ENCODE results near the gene GPR157.
"Not testable (repeated sequence)": the region's sequence is repeated elsewhere in the genome, so short reads cannot be mapped to it uniquely, and the experiment has no call there.

GPR157 gene

GRCh38 chr1:9128520-9129265 lies at the start of gene GPR157:
GPR157 (minus strand) TSS chr1:9129102; CDS start chr1:9129027, 75 bp downstream.
- DNase-seq (ENCODE audit: low read depth in 2 of 3, low spot score in 1 of 3), result peak; percentile 59 to 75 (median 60)

GRCh38 chr1:9174762-9175161 lies 45.9 kb upstream of the GPR157 start:
- DNase-seq (ENCODE audit: low read depth in 2 of 3, low spot score in 1 of 3), result no peak

GRCh38 chr1:9174243-9174642 lies 45.3 kb upstream of the GPR157 start:
- no peak for DNase-seq (ENCODE audit: low read depth in 2 of 3, low spot score in 1 of 3)

GRCh38 chr1:9169601-9170137 lies 40.8 kb upstream of the GPR157 start:
- DNase-seq (ENCODE audit: low read depth in 2 of 3, low spot score in 1 of 3), result no peak

- DNase-seq (ENCODE audit: low read depth in 2 of 3, low spot score in 1 of 3), result no peak
Measured at GRCh38 chr1:9167638-9168037, 38.7 kb upstream of the GPR157 start.

- no peak for DNase-seq (ENCODE audit: low read depth in 2 of 3, low spot score in 1 of 3)
Measured at GRCh38 chr1:9166289-9167235, 37.7 kb upstream of the GPR157 start.

GRCh38 chr1:9165396-9165795 lies 36.5 kb upstream of the GPR157 start:
- no peak for DNase-seq (ENCODE audit: low read depth in 2 of 3, low spot score in 1 of 3)

- no peak for DNase-seq (ENCODE audit: low read depth in 2 of 3, low spot score in 1 of 3)
Measured at GRCh38 chr1:9164919-9165318, 36.0 kb upstream of the GPR157 start.

GRCh38 chr1:9164532-9164900 lies 35.6 kb upstream of the GPR157 start:
- no peak for DNase-seq (ENCODE audit: low read depth in 2 of 3, low spot score in 1 of 3)

- DNase-seq (ENCODE audit: low read depth in 2 of 3, low spot score in 1 of 3), result no peak
Measured at GRCh38 chr1:9161963-9162362, 33.1 kb upstream of the GPR157 start.

GRCh38 chr1:9161342-9161741 lies 32.4 kb upstream of the GPR157 start:
- no peak for DNase-seq (ENCODE audit: low read depth in 2 of 3, low spot score in 1 of 3)

- no peak for DNase-seq (ENCODE audit: low read depth in 2 of 3, low spot score in 1 of 3)
Measured at GRCh38 chr1:9160079-9160717, 31.3 kb upstream of the GPR157 start.

- no peak for DNase-seq (ENCODE audit: low read depth in 2 of 3, low spot score in 1 of 3)
Measured at GRCh38 chr1:9155879-9156278, 27.0 kb upstream of the GPR157 start.

- DNase-seq (ENCODE audit: low read depth in 2 of 3, low spot score in 1 of 3), result not testable (repeated sequence)
Measured at GRCh38 chr1:9155405-9155804, 26.5 kb upstream of the GPR157 start.

GRCh38 chr1:9153152-9153551 lies 24.2 kb upstream of the GPR157 start:
- DNase-seq (ENCODE audit: low read depth in 2 of 3, low spot score in 1 of 3), result no peak

- DNase-seq (ENCODE audit: low read depth in 2 of 3, low spot score in 1 of 3), result no peak
Measured at GRCh38 chr1:9152535-9152934, 23.6 kb upstream of the GPR157 start.

GRCh38 chr1:9151328-9151860 lies 22.5 kb upstream of the GPR157 start:
- DNase-seq (ENCODE audit: low read depth in 2 of 3, low spot score in 1 of 3), result no peak

GRCh38 chr1:9150582-9151327 lies 21.9 kb upstream of the GPR157 start:
- no peak for DNase-seq (ENCODE audit: low read depth in 2 of 3, low spot score in 1 of 3)

GRCh38 chr1:9149837-9150581 lies 21.1 kb upstream of the GPR157 start:
- DNase-seq (ENCODE audit: low read depth in 2 of 3, low spot score in 1 of 3), result no peak

- DNase-seq (ENCODE audit: low read depth in 2 of 3, low spot score in 1 of 3), result no peak
Measured at GRCh38 chr1:9149151-9149550, 20.2 kb upstream of the GPR157 start.
